ENCODE measurements around the gene ALOX15B. TPM values are rescaled to one million over a fixed set of nuclear protein-coding genes. Genes with fewer than 3 reads are reported as not detected.

The ALOX15B gene
- total and polyA plus RNA-seq, 2 experiments from 2014 or later: 5.7 to 26.1 TPM

- Histone ChIP-seq H2AFZ (no peak overlapping the region), H3K79me2 (no peaks in the 10 kb centered on the region), H3K9me3 (ENCODE audit: low read depth) (no peaks in the 10 kb centered on the region), H3K9me2 (replicated peaks; ENCODE audit: insufficient read depth) (no peaks in the 10 kb centered on the region), H3K4me1 (ENCODE audit: insufficient read depth) (peaks cover 21% of the 10 kb centered on the region), H3K27me3 (peaks cover 51% of the 10 kb centered on the region), H3K36me3 (replicated peaks; ENCODE audit: insufficient read depth, low read depth) (no peaks in the 10 kb centered on the region), H3K27ac (no peak overlapping the region), H4K20me1 (ENCODE audit: insufficient read depth, poor library complexity, severe bottlenecking) (no peaks in the 10 kb centered on the region), H3K4me3 (no peak overlapping the region), H3K4me2 (no peak overlapping the region)
- 90% methylated on average over 12 of the region's 12 CpGs for WGBS (ENCODE audit: low lambda C conversion rate, missing lambda C conversion rate)
- TF ChIP-seq CTCF (IDR thresholded peaks at IDR 0.05; ENCODE audit: poor library complexity) (no peak), EZH2phosphoT487 (IDR thresholded peaks at IDR 0.05; ENCODE audit: low read depth, severe bottlenecking, unreplicated experiment) (no peak)
- no peak for DNase-seq (ENCODE audit: low spot score)
These were observed 32.6 kb downstream of the ALOX15B start for GRCh38 chr17:8071496-8071895.

GRCh38 chr17:8072341-8072728 lies 33.5 kb downstream of the ALOX15B start:
- Histone ChIP-seq H3K9me2 (replicated peaks; ENCODE audit: insufficient read depth) (no peaks in the 10 kb centered on the region), H4K20me1 (ENCODE audit: insufficient read depth, poor library complexity, severe bottlenecking) (no peaks in the 10 kb centered on the region), H3K36me3 (replicated peaks; ENCODE audit: insufficient read depth, low read depth) (no peaks in the 10 kb centered on the region), H3K79me2 (no peaks in the 10 kb centered on the region), H3K27ac (no peak overlapping the region), H3K4me2 (peak overlapping the region; percentile 74), H3K9me3 (ENCODE audit: low read depth) (no peaks in the 10 kb centered on the region), H2AFZ (peak overlapping the region; percentile 31), H3K27me3 (peaks cover 52% of the 10 kb centered on the region), H3K4me3 (no peak overlapping the region), H3K4me1 (ENCODE audit: insufficient read depth) (peaks cover 21% of the 10 kb centered on the region)
- no peak for DNase-seq (ENCODE audit: low spot score)
- WGBS (ENCODE audit: low lambda C conversion rate, missing lambda C conversion rate): 15% methylated on average over 28 of the region's 28 CpGs
- no peak for TF ChIP-seq CTCF (IDR thresholded peaks at IDR 0.05; ENCODE audit: poor library complexity)
- TF ChIP-seq EZH2 (IDR thresholded peaks at IDR 0.05; ENCODE audit: borderline replicate concordance): peak; percentile 94
- TF ChIP-seq EZH2phosphoT487 (IDR thresholded peaks at IDR 0.05; ENCODE audit: low read depth, severe bottlenecking, unreplicated experiment): peak; percentile 68

- peak; percentile 44 for DNase-seq (ENCODE audit: low spot score)
- H3K9me2 ChIP-seq (replicated peaks; ENCODE audit: insufficient read depth): no peaks in the 10 kb centered on the region
- no peaks in the 10 kb centered on the region for H3K79me2 ChIP-seq
- no peak overlapping the region for H3K4me3 ChIP-seq
- no peaks in the 10 kb centered on the region for H3K9me3 ChIP-seq (ENCODE audit: low read depth)
- H3K4me1 ChIP-seq (ENCODE audit: insufficient read depth): peaks cover 21% of the 10 kb centered on the region
- TF ChIP-seq CTCF (IDR thresholded peaks at IDR 0.05; ENCODE audit: poor library complexity) (no peak), EZH2phosphoT487 (IDR thresholded peaks at IDR 0.05; ENCODE audit: low read depth, severe bottlenecking, unreplicated experiment) (no peak), EZH2 (IDR thresholded peaks at IDR 0.05; ENCODE audit: borderline replicate concordance) (peak; percentile 19)
- no peaks in the 10 kb centered on the region for H4K20me1 ChIP-seq (ENCODE audit: insufficient read depth, poor library complexity, severe bottlenecking)
- H3K4me2 ChIP-seq: peak overlapping the region; percentile 74
- 10% methylated on average over 32 of the region's 40 CpGs for WGBS (ENCODE audit: low lambda C conversion rate, missing lambda C conversion rate)
- H3K27ac ChIP-seq: no peak overlapping the region
- peak overlapping the region; percentile 31 for H2AFZ ChIP-seq
- H3K27me3 ChIP-seq: peaks cover 56% of the 10 kb centered on the region
- no peaks in the 10 kb centered on the region for H3K36me3 ChIP-seq (replicated peaks; ENCODE audit: insufficient read depth, low read depth)
These were observed 34.0 kb downstream of the ALOX15B start for GRCh38 chr17:8072729-8073461.

All from hepatocyte (in vitro differentiated cells).